ENCODE data around the gene CADM2. TPM values are rescaled to one million over a fixed set of nuclear protein-coding genes. Genes with fewer than 3 reads are reported as not detected.

The CADM2 gene
- total RNA-seq, 3 donors from 2014 or later, result not detected

- Mint-ChIP-seq H3K4me1 (ENCODE audit: low read depth) (no peaks in the 10 kb centered on the region), H3K27me3 (ENCODE audit: low read depth) (no peaks in the 10 kb centered on the region), H3K36me3 (ENCODE audit: insufficient read depth) (no peaks in the 10 kb centered on the region), H3K4me3 (no peak overlapping the region), H3K9me3 (peaks cover 3% of the 10 kb centered on the region)
- ATAC-seq (no peak), DNase-seq (no peak)
Measured at GRCh38 chr3:85304360-85304964, 345.7 kb downstream of the CADM2 start.

- DNase-seq (no peak), ATAC-seq (no peak)
- Mint-ChIP-seq H3K27me3 (ENCODE audit: low read depth) (no peaks in the 10 kb centered on the region), H3K9me3 (peaks cover 12% of the 10 kb centered on the region), H3K4me3 (no peak overlapping the region), H3K36me3 (ENCODE audit: insufficient read depth) (no peaks in the 10 kb centered on the region), H3K4me1 (ENCODE audit: low read depth) (no peaks in the 10 kb centered on the region)
Measured at GRCh38 chr3:85312331-85312730, 353.5 kb downstream of the CADM2 start.

GRCh38 chr3:85313380-85313779 lies 354.6 kb downstream of the CADM2 start:
- H3K4me1 Mint-ChIP-seq (ENCODE audit: low read depth), result no peaks in the 10 kb centered on the region
- H3K36me3 Mint-ChIP-seq (ENCODE audit: insufficient read depth), result no peaks in the 10 kb centered on the region
- no peak for DNase-seq
- no peak for ATAC-seq
- peaks cover 13% of the 10 kb centered on the region for H3K9me3 Mint-ChIP-seq
- no peak overlapping the region for H3K4me3 Mint-ChIP-seq
- H3K27me3 Mint-ChIP-seq (ENCODE audit: low read depth), result no peaks in the 10 kb centered on the region

GRCh38 chr3:85316252-85316651 lies 357.5 kb downstream of the CADM2 start:
- Mint-ChIP-seq H3K27me3 (ENCODE audit: low read depth) (no peaks in the 10 kb centered on the region), H3K36me3 (ENCODE audit: insufficient read depth) (no peaks in the 10 kb centered on the region), H3K4me3 (no peak overlapping the region), H3K9me3 (peaks cover 13% of the 10 kb centered on the region), H3K4me1 (ENCODE audit: low read depth) (no peaks in the 10 kb centered on the region)
- DNase-seq, result no peak
- no peak for ATAC-seq

GRCh38 chr3:85321892-85322291 lies 363.1 kb downstream of the CADM2 start:
- H3K9me3 Mint-ChIP-seq, result peaks cover 5% of the 10 kb centered on the region
- H3K36me3 Mint-ChIP-seq (ENCODE audit: insufficient read depth), result no peaks in the 10 kb centered on the region
- H3K4me3 Mint-ChIP-seq, result no peak overlapping the region
- no peaks in the 10 kb centered on the region for H3K27me3 Mint-ChIP-seq (ENCODE audit: low read depth)
- ATAC-seq (no peak), DNase-seq (no peak)
- no peaks in the 10 kb centered on the region for H3K4me1 Mint-ChIP-seq (ENCODE audit: low read depth)

GRCh38 chr3:85330071-85330470 lies 371.3 kb downstream of the CADM2 start:
- Mint-ChIP-seq H3K36me3 (ENCODE audit: insufficient read depth) (no peaks in the 10 kb centered on the region), H3K4me1 (ENCODE audit: low read depth) (no peaks in the 10 kb centered on the region), H3K9me3 (peaks cover 1% of the 10 kb centered on the region), H3K4me3 (no peak overlapping the region), H3K27me3 (ENCODE audit: low read depth) (no peaks in the 10 kb centered on the region)
- no peak for DNase-seq
- ATAC-seq, result no peak

GRCh38 chr3:85337895-85338294 lies 379.1 kb downstream of the CADM2 start:
- DNase-seq (no peak), ATAC-seq (no peak)
- no peak overlapping the region for H3K4me3 Mint-ChIP-seq
- H3K4me1 Mint-ChIP-seq (ENCODE audit: low read depth), result no peaks in the 10 kb centered on the region
- H3K9me3 Mint-ChIP-seq, result peaks cover 4% of the 10 kb centered on the region
- H3K27me3 Mint-ChIP-seq (ENCODE audit: low read depth), result no peaks in the 10 kb centered on the region
- no peaks in the 10 kb centered on the region for H3K36me3 Mint-ChIP-seq (ENCODE audit: insufficient read depth)

GRCh38 chr3:85342915-85343314 lies 384.1 kb downstream of the CADM2 start:
- ATAC-seq (no peak), DNase-seq (no peak)
- Mint-ChIP-seq H3K4me3 (no peak overlapping the region), H3K27me3 (ENCODE audit: low read depth) (no peaks in the 10 kb centered on the region), H3K4me1 (ENCODE audit: low read depth) (no peaks in the 10 kb centered on the region), H3K9me3 (peaks cover under 1% of the 10 kb centered on the region), H3K36me3 (ENCODE audit: insufficient read depth) (no peaks in the 10 kb centered on the region)

- DNase-seq, result no peak
- H3K27me3 Mint-ChIP-seq (ENCODE audit: low read depth), result no peaks in the 10 kb centered on the region
- H3K36me3 Mint-ChIP-seq (ENCODE audit: insufficient read depth), result no peaks in the 10 kb centered on the region
- H3K9me3 Mint-ChIP-seq, result peaks cover 13% of the 10 kb centered on the region
- no peak overlapping the region for H3K4me3 Mint-ChIP-seq
- no peaks in the 10 kb centered on the region for H3K4me1 Mint-ChIP-seq (ENCODE audit: low read depth)
- ATAC-seq, result no peak
Measured at GRCh38 chr3:85355572-85355971, 396.8 kb downstream of the CADM2 start.

GRCh38 chr3:85360742-85361387 lies 402.1 kb downstream of the CADM2 start:
- Mint-ChIP-seq H3K9me3 (peaks cover 12% of the 10 kb centered on the region), H3K27me3 (ENCODE audit: low read depth) (no peaks in the 10 kb centered on the region), H3K36me3 (ENCODE audit: insufficient read depth) (no peaks in the 10 kb centered on the region), H3K4me1 (ENCODE audit: low read depth) (no peaks in the 10 kb centered on the region), H3K4me3 (no peak overlapping the region)
- DNase-seq, result no peak
- no peak for ATAC-seq

- no peaks in the 10 kb centered on the region for H3K36me3 Mint-ChIP-seq (ENCODE audit: insufficient read depth)
- peaks cover 6% of the 10 kb centered on the region for H3K9me3 Mint-ChIP-seq
- no peaks in the 10 kb centered on the region for H3K27me3 Mint-ChIP-seq (ENCODE audit: low read depth)
- H3K4me3 Mint-ChIP-seq, result no peak overlapping the region
- ATAC-seq (no peak), DNase-seq (no peak)
- no peaks in the 10 kb centered on the region for H3K4me1 Mint-ChIP-seq (ENCODE audit: low read depth)
Measured at GRCh38 chr3:85364296-85364909, 405.6 kb downstream of the CADM2 start.

GRCh38 chr3:85370341-85370740 lies 411.6 kb downstream of the CADM2 start:
- H3K36me3 Mint-ChIP-seq (ENCODE audit: insufficient read depth), result no peaks in the 10 kb centered on the region
- peaks cover 4% of the 10 kb centered on the region for H3K9me3 Mint-ChIP-seq
- H3K4me1 Mint-ChIP-seq (ENCODE audit: low read depth), result no peaks in the 10 kb centered on the region
- no peak overlapping the region for H3K4me3 Mint-ChIP-seq
- ATAC-seq (no peak), DNase-seq (no peak)
- no peaks in the 10 kb centered on the region for H3K27me3 Mint-ChIP-seq (ENCODE audit: low read depth)

- ATAC-seq (no peak), DNase-seq (no peak)
- H3K27me3 Mint-ChIP-seq (ENCODE audit: low read depth), result no peaks in the 10 kb centered on the region
- H3K9me3 Mint-ChIP-seq, result peaks cover 4% of the 10 kb centered on the region
- H3K4me3 Mint-ChIP-seq, result no peak overlapping the region
- H3K36me3 Mint-ChIP-seq (ENCODE audit: insufficient read depth), result no peaks in the 10 kb centered on the region
- H3K4me1 Mint-ChIP-seq (ENCODE audit: low read depth), result no peaks in the 10 kb centered on the region
Measured at GRCh38 chr3:85376131-85376530, 417.3 kb downstream of the CADM2 start.

- no peak for ATAC-seq
- no peaks in the 10 kb centered on the region for H3K4me1 Mint-ChIP-seq (ENCODE audit: low read depth)
- peaks cover 4% of the 10 kb centered on the region for H3K9me3 Mint-ChIP-seq
- H3K36me3 Mint-ChIP-seq (ENCODE audit: insufficient read depth), result no peaks in the 10 kb centered on the region
- no peak for DNase-seq
- no peak overlapping the region for H3K4me3 Mint-ChIP-seq
- H3K27me3 Mint-ChIP-seq (ENCODE audit: low read depth), result no peaks in the 10 kb centered on the region
Measured at GRCh38 chr3:85377115-85377514, 418.3 kb downstream of the CADM2 start.

GRCh38 chr3:85384372-85384771 lies 425.6 kb downstream of the CADM2 start:
- Mint-ChIP-seq H3K9me3 (peaks cover 5% of the 10 kb centered on the region), H3K36me3 (ENCODE audit: insufficient read depth) (no peaks in the 10 kb centered on the region), H3K4me3 (no peak overlapping the region), H3K4me1 (ENCODE audit: low read depth) (no peaks in the 10 kb centered on the region), H3K27me3 (ENCODE audit: low read depth) (no peaks in the 10 kb centered on the region)
- ATAC-seq (no peak), DNase-seq (no peak)
